Effector CD8-positive, alpha-beta T cell (primary cell): Measurements from ENCODE around the gene TCHP.
"Not testable (repeated sequence)": the region's sequence is repeated elsewhere in the genome, so short reads cannot be mapped to it uniquely, and the experiment has no call there.

Experiments used
- DNase-seq: peaks from one replicate; lab custom pipeline; 2025; lab: John Stamatoyannopoulos, UW

TCHP gene

DNA sequence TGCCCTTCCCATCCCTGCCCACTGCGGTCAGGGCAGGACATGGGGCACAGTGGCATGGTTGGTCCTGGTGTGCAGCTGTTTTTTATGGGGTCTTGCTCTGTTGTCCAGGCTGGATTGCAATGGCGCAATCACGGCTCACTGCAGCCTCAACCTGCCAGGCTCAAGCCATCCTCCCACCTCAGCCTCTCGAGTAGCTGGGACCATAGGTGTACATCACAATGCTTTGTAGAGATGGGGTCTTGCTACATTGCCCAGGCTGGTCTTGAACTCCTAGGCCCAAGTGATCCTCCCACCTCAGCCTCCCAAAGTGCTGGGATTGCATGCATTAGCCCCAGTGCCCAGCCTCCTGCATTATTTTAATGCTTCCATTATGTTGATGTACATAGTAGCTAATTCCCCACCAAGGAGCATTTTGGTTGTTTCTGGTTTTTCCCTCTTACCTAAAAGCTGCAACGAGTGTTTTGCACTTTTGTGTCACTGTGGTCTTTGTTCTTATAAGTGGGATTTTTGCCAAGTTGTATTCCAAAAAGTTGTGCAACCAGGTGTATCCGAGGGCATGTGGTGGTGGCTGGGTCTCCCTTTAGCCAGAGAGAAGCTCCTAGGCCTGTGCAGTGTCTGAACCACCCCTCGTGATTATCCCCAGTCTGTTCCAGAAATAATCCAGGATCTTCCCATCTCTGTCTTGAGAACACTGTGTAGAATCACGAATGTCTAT lies 10.3 kb downstream of the TCHP start:
- no peak for DNase-seq

DNA sequence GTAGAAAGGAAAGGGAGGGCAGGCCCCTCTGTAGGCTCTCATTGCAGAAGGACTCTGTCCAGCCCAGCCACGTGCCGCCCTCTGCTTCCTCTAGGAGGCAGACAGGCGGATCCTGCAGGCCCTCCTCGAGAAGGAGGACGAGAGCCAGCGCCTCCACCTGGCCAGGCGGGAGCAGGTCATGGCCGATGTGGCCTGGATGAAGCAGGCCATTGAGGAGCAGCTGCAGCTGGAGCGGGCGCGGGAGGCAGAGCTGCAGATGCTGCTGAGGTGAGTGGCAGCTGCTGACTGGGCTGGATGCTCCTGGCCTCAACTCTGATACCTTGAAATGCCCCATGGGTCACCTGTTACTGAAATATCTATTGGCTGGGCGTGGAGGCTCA lies 10.9 kb downstream of the TCHP start:
- no peak for DNase-seq

DNA sequence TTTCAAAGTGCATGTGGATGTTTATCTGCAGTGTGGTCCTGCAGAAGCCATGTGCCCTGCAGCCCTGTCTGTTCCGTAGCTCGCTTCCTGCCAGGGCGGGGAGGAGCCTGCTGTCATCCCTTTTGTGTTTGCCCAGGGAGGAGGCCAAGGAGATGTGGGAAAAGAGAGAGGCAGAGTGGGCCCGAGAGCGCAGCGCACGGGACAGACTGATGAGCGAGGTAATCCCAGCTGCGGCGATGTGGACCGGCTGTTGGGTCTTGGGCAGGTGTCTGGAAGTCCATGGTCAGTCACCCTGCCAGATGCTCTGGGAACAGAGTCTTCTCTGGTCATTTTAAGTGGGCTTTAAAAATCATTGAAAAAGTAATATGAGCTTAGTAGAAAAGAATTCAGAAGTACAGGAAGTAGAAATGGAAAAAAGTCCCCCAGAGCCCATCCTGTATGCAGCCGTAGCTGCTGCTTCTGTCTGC lies 12.8 kb downstream of the TCHP start:
- no peak for DNase-seq

- no peak for DNase-seq
These were observed 14.4 kb downstream of the TCHP start for GRCh38 chr12:109914461-109914860.

DNA sequence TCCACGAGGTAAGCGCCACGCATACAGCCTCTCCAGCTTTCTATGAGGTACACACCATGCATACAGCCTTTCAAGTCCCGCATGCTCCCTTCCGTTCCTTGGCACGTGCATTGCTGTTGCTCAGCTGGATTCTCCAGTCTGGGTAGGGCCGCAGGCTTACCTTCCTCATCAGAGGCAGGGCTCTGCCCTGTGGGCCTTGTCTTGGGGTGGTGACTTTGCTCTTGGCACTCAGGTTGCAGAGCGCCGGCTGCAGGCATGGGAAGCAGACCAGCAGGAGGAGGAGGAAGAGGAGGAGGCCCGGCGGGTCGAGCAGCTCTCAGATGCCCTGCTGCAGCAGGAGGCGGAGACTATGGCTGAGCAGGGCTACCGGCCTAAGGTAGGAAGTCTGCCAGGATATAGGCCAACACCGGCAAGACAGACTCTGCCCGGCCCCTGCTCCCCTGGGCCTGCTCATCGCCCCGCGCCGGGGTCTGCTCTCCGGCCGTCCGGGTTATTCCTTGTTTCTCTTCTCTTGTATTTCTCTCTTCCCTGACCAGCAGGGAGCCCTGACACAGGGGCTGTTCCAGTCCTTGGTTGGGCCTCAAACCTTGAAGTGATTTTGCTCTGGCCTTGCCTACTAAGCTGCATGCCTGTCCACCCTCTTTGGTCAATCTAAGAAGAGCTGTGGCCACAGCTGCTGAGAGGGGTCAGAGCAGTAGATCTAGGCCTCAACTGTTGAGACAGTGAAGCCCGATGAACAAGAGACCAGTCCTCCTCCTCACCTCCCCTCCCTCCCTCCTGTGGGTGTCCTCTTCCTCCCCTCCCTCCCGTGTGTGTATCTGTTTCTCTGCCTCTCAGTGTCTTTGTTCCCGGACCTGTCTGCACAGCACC lies 15.3 kb downstream of the TCHP start:
- no peak for DNase-seq

DNA sequence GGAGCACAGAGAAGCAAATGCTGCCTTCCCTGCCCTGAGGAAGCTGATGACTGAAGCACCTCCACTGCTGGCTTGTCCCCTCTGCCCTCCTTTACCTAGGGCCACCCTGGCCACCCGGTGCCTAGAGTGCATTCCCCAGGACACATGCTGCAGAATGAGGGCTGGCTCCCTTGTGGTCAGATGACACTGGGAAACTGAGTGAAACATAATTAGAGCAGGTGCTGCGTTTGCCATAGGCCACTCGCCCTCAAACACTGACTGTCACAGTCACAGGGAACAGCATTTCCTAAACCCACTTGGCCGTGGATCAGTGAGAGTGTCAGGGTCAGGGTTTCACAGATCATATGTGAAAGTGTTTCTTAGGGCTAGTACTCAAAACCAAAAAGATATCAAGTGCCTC lies 16.0 kb downstream of the TCHP start:
- no peak for DNase-seq

- DNase-seq: no peak
These were observed 19.4 kb downstream of the TCHP start for GRCh38 chr12:109919456-109919855.

GRCh38 chr12:109920261-109920780 lies 20.2 kb downstream of the TCHP start:
- no peak for DNase-seq

DNA sequence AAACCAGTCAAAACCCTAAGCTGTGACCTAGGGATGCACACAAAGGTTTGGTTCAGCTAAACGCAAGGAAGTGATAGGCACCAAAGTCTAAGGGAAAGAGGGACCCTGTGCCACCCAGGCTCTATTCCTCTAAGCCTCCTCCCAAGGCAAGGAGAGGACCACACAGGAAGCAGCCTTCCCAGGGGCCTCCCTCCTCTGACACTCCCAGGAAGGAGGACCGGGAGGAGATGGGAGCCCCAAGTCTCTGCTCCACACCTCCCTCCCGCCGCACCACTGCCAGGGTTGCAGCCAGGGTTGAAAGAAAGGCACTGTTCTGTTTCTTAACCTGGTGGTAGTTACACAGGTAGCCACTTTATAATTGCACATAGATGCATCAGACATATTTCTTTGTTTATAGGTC lies 21.9 kb downstream of the TCHP start:
- DNase-seq: no peak

DNA sequence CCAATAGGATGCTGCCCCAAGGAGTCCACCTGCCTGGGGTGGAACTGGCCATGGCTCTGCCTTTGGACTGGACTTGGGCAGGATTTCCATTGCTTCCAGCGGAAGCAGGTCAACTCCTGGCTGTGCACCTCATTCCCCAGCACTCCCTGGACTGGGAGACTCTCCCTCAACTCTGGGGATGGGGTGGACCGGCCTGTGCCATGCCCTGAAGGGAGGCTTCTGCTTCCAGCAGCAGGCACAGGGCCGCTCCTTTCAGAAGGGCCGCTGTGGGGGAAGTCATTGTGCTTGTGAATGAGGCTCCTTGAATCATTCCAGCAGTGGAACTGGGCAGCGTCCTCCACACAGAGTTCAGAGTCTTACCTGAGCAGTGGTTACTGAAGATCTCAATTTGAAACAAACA lies 23.0 kb downstream of the TCHP start:
- DNase-seq: no peak

GRCh38 chr12:109923481-109924245 lies 23.6 kb downstream of the TCHP start:
- DNase-seq: no peak

GRCh38 chr12:109925185-109925840 lies 25.2 kb downstream of the TCHP start:
- no peak for DNase-seq

GRCh38 chr12:109926016-109926415 lies 25.9 kb downstream of the TCHP start:
- DNase-seq: no peak

GRCh38 chr12:109926488-109927210 lies 26.6 kb downstream of the TCHP start:
- DNase-seq: no peak

- DNase-seq: no peak
These were observed 27.5 kb downstream of the TCHP start for GRCh38 chr12:109927622-109928021.

GRCh38 chr12:109928058-109928656 lies 28.1 kb downstream of the TCHP start:
- DNase-seq: no peak

- not testable (repeated sequence) for DNase-seq
These were observed 29.3 kb downstream of the TCHP start for GRCh38 chr12:109929326-109929725.

- DNase-seq: no peak
These were observed 30.1 kb downstream of the TCHP start for GRCh38 chr12:109930028-109930800.

GRCh38 chr12:109931143-109931542 lies 31.1 kb downstream of the TCHP start:
- no peak for DNase-seq
